Neural cell (in vitro differentiated cells): ENCODE results near the gene NPDC1. TPM values are rescaled to one million over a fixed set of nuclear protein-coding genes. Genes with fewer than 3 reads are reported as not detected.

Experiments used
- H2AFZ ChIP-seq: fragments of 200-600, 300-800 bp; sonication (generic), shearing (Covaris generic); 2 replicates; pipeline ENCODE4 v1.6.0; 2014; ENCODE audit warnings: low read depth, mild to moderate bottlenecking, antibody characterized with exemption, low read length, moderate library complexity
- H3F3A ChIP-seq: fragments of 200-600 bp; shearing (Covaris generic); 2 replicates; pipeline ENCODE4 v1.6.1; 2016; ENCODE audit warnings: mild to moderate bottlenecking, moderate library complexity, mixed read lengths, antibody characterized with exemption, low read length; ENCODE audit not compliant: insufficient read depth, poor library complexity, severe bottlenecking
- H3K27ac ChIP-seq: fragments of 200-600, 300-800 bp; sonication (generic), shearing (Covaris generic); 2 replicates; pipeline ENCODE4 v1.5.1; 2014; ENCODE audit warnings: mild to moderate bottlenecking, low read length, moderate library complexity
- H3K27me3 ChIP-seq: fragments of 300-800, 200-600 bp; sonication (generic), shearing (Covaris generic); 2 replicates; pipeline ENCODE4 v1.6.0; 2014; ENCODE audit warnings: mild to moderate bottlenecking, low read depth, low read length, moderate library complexity; ENCODE audit not compliant: insufficient read depth
- H3K36me3 ChIP-seq: fragments of 300-800, 200-600 bp; sonication (generic), shearing (Covaris generic); 2 replicates; pipeline ENCODE4 v1.5.1; 2014; ENCODE audit warnings: mild to moderate bottlenecking, antibody characterized with exemption, low read length, moderate library complexity; ENCODE audit not compliant: insufficient read depth
- H3K4me2 ChIP-seq: fragments of 300-800, 200-600 bp; sonication (generic), shearing (Covaris generic); 2 replicates; pipeline ENCODE4 v1.6.0; 2014; ENCODE audit warnings: mild to moderate bottlenecking, low read length
- H3K4me3 ChIP-seq: fragments of 300-800, 200-600 bp; sonication (generic), shearing (Covaris generic); 2 replicates; pipeline ENCODE4 v1.5.1; 2014; ENCODE audit warnings: mild to moderate bottlenecking, low read length, moderate library complexity
- H3K79me2 ChIP-seq: fragments of 200-600 bp; shearing (Covaris generic); replicated peaks from 2 replicates; pipeline ENCODE4 v1.6.0; 2014; ENCODE audit warnings: mild to moderate bottlenecking, low read length, moderate library complexity; ENCODE audit not compliant: insufficient read depth
- H3K9ac ChIP-seq: fragments of 300-800, 200-600 bp; sonication (generic), shearing (Covaris generic); 2 replicates; pipeline ENCODE4 v1.6.1; 2016; ENCODE audit warnings: mild to moderate bottlenecking, low read length, mixed read lengths
- H3K9me2 ChIP-seq: fragments of 200-600 bp; shearing (Covaris generic); 2 replicates; pipeline ENCODE4 v1.6.1; 2016; ENCODE audit warnings: mild to moderate bottlenecking, low read length, mixed read lengths; ENCODE audit not compliant: insufficient read depth
- H3K9me3 ChIP-seq: fragments of 200-600, 300-800 bp; sonication (generic), shearing (Covaris generic); 2 replicates; pipeline ENCODE4 v1.6.1; 2016; ENCODE audit warnings: mild to moderate bottlenecking, mixed run types, low read length, moderate library complexity, mixed read lengths
- H4K20me1 ChIP-seq: fragments of 200-600 bp; shearing (Covaris generic); 2 replicates; pipeline ENCODE4 v1.6.1; 2016; ENCODE audit warnings: mild to moderate bottlenecking, mixed run types; ENCODE audit not compliant: insufficient read depth
- EP300 ChIP-seq: fragments of 450-650 bp; conservative IDR thresholded peaks from 2 replicates; pipeline ENCODE4 v1.6.1; 2014; ENCODE audit warnings: antibody characterized with exemption, mild to moderate bottlenecking, moderate library complexity; ENCODE audit not compliant: poor library complexity, severe bottlenecking
- EZH2 ChIP-seq: fragments of 200-600, 300-800 bp; shearing (Covaris generic), sonication (generic); IDR thresholded peaks from 2 replicates; pipeline ENCODE4 v1.6.1; 2014; ENCODE audit warnings: antibody characterized with exemption, low read length, borderline replicate concordance, mild to moderate bottlenecking; ENCODE audit not compliant: insufficient read depth, poor library complexity, severe bottlenecking
- MXI1 ChIP-seq: fragments of 450-650 bp; conservative IDR thresholded peaks from 2 replicates; pipeline ENCODE4 v1.6.1; 2014; ENCODE audit warnings: antibody characterized with exemption, mild to moderate bottlenecking; ENCODE audit not compliant: poor library complexity, severe bottlenecking
- POLR2AphosphoS5 ChIP-seq: IDR thresholded peaks from 2 replicates; pipeline ENCODE4 v1.6.1; 2012
- RAD21 ChIP-seq: fragments of 450-650 bp; conservative IDR thresholded peaks from 2 replicates; pipeline ENCODE4 v1.6.1; 2014; ENCODE audit warnings: antibody characterized with exemption, mild to moderate bottlenecking, moderate library complexity
- SMC3 ChIP-seq: fragments of 450-650 bp; conservative IDR thresholded peaks from 2 replicates; pipeline ENCODE4 v1.6.1; 2014; ENCODE audit warnings: antibody characterized with exemption, mild to moderate bottlenecking, moderate library complexity; ENCODE audit not compliant: poor library complexity
- TAF1 ChIP-seq: IDR thresholded peaks from 2 replicates; pipeline ENCODE4 v1.6.1; 2012; ENCODE audit warnings: low read depth
- polyA plus RNA-seq: library from polyadenylated mRNA; depleted of rRNA; stranded (reverse); fragments of >200 nt; gene quantifications from 2 replicates; pipeline ENCODE4 v1.2.3, GENCODE V29; 2014
- TF ChIP-seq, protein P1 (sequence below): IDR thresholded peaks from 2 replicates; pipeline ENCODE4 v1.6.1; 2012; ENCODE audit warnings: borderline replicate concordance
- TF ChIP-seq, protein P2 (sequence below): fragments of 450-650 bp; IDR thresholded peaks from 2 replicates; pipeline ENCODE4 v1.5.1; 2014; ENCODE audit warnings: antibody characterized with exemption, mild to moderate bottlenecking, moderate library complexity; ENCODE audit not compliant: poor library complexity, severe bottlenecking

Gene NPDC1
- polyA plus RNA-seq, 1 donor from 2014 or later, result 161 TPM

DNA sequence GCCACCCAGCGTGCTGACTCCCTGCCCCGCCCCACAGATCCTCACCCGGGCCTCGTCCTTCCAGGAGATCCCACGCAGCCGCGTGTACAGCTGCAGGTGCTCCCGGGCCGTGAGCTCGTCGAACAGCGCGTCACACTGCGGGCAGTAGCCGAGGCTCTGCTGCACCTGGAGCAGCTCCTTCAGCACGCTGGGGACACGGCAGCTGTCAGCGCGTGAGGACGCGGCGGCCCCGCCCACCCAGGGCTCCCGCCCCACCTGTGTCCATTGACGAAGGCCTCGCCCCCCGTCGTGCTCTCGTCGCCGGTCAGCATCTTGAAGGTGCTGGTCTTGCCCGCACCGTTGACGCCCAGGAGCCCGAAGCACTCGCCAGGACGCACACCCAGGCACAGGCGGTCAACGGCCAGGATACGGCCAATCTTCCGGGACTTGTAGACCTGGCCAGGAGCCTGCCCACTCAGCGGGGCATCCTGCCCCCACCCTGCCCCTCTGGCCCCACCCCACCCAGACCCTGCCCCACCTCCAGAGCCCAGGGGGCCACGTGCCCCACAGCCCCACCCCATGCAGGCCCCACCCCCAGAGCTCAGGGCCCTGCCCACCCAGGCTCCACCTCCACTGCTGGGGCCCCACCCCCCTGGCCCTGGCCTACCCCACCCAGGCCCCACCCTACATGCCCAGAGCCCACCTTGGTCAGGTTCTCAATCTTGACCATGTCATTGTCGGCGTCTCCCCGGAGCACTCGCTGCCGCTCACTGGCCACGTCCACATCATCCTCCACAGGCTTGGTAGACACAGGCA, 35.8 kb downstream of the NPDC1 start:
- Histone ChIP-seq H3K9ac (no peak overlapping the region), H3K27me3 (no peaks in the 10 kb centered on the region), H3K4me2 (no peak overlapping the region), H3K9me2 (no peaks in the 10 kb centered on the region), H4K20me1 (no peaks in the 10 kb centered on the region), H2AFZ (no peak overlapping the region), H3K79me2 (no peaks in the 10 kb centered on the region), H3F3A (no peaks in the 10 kb centered on the region), H3K36me3 (no peaks in the 10 kb centered on the region), H3K9me3 (no peaks in the 10 kb centered on the region), H3K27ac (no peak overlapping the region), H3K4me3 (no peak overlapping the region)
- TF ChIP-seq EP300 (no peak), POLR2AphosphoS5 (no peak), SMC3 (no peak), EZH2 (no peak), MXI1 (no peak), RAD21 (no peak), TAF1 (no peak)
- TF ChIP-seq, protein P1, sequence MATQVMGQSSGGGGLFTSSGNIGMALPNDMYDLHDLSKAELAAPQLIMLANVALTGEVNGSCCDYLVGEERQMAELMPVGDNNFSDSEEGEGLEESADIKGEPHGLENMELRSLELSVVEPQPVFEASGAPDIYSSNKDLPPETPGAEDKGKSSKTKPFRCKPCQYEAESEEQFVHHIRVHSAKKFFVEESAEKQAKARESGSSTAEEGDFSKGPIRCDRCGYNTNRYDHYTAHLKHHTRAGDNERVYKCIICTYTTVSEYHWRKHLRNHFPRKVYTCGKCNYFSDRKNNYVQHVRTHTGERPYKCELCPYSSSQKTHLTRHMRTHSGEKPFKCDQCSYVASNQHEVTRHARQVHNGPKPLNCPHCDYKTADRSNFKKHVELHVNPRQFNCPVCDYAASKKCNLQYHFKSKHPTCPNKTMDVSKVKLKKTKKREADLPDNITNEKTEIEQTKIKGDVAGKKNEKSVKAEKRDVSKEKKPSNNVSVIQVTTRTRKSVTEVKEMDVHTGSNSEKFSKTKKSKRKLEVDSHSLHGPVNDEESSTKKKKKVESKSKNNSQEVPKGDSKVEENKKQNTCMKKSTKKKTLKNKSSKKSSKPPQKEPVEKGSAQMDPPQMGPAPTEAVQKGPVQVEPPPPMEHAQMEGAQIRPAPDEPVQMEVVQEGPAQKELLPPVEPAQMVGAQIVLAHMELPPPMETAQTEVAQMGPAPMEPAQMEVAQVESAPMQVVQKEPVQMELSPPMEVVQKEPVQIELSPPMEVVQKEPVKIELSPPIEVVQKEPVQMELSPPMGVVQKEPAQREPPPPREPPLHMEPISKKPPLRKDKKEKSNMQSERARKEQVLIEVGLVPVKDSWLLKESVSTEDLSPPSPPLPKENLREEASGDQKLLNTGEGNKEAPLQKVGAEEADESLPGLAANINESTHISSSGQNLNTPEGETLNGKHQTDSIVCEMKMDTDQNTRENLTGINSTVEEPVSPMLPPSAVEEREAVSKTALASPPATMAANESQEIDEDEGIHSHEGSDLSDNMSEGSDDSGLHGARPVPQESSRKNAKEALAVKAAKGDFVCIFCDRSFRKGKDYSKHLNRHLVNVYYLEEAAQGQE, result no peak
- TF ChIP-seq, protein P2, sequence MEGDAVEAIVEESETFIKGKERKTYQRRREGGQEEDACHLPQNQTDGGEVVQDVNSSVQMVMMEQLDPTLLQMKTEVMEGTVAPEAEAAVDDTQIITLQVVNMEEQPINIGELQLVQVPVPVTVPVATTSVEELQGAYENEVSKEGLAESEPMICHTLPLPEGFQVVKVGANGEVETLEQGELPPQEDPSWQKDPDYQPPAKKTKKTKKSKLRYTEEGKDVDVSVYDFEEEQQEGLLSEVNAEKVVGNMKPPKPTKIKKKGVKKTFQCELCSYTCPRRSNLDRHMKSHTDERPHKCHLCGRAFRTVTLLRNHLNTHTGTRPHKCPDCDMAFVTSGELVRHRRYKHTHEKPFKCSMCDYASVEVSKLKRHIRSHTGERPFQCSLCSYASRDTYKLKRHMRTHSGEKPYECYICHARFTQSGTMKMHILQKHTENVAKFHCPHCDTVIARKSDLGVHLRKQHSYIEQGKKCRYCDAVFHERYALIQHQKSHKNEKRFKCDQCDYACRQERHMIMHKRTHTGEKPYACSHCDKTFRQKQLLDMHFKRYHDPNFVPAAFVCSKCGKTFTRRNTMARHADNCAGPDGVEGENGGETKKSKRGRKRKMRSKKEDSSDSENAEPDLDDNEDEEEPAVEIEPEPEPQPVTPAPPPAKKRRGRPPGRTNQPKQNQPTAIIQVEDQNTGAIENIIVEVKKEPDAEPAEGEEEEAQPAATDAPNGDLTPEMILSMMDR, result no peak

DNA sequence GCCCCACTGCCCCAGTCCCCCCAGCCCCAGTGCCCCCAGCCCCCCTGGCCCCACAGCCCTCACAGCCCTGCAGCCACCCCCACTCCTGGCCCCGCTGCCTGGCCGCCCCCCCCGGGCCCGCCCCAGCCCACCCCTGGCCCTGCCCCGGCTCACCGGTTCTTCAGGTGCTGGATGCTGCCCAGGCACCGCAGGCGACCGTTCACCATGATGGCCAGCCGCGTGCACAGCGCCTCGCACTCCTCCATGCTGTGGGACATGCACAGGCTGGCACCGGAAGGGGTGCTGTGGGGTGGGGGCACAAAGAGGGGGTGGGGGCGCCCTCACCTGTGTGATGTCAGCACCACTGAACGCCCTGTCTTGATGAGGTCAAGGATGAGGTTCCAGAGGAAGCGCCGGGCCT, 36.8 kb downstream of the NPDC1 start:
- H3K27ac ChIP-seq, result no peak overlapping the region
- TF ChIP-seq EZH2 (no peak), MXI1 (no peak), EP300 (no peak), RAD21 (no peak), POLR2AphosphoS5 (no peak), SMC3 (no peak), TAF1 (no peak)
- TF ChIP-seq, protein P2, result no peak
- TF ChIP-seq, protein P1, result no peak

More for the DNA sequence above, 36.8 kb downstream of the NPDC1 start:
- no peaks in the 10 kb centered on the region for H3K36me3 ChIP-seq
- H3K9ac ChIP-seq, result no peak overlapping the region
- no peaks in the 10 kb centered on the region for H3F3A ChIP-seq
- no peaks in the 10 kb centered on the region for H3K79me2 ChIP-seq
- H3K4me3 ChIP-seq, result no peak overlapping the region
- no peak overlapping the region for H2AFZ ChIP-seq
- no peaks in the 10 kb centered on the region for H4K20me1 ChIP-seq
- H3K9me3 ChIP-seq, result no peaks in the 10 kb centered on the region
- H3K4me2 ChIP-seq, result no peak overlapping the region
- H3K9me2 ChIP-seq, result no peaks in the 10 kb centered on the region
- H3K27me3 ChIP-seq, result no peaks in the 10 kb centered on the region
